Duodenal mucosa (tissue), 2 donors: Measurements from ENCODE around the gene CCDC87.

Source experiments
- H3K27ac ChIP-seq: one replicate; pipeline ENCODE4 v1.7.0; 2013; ENCODE audit warnings: low read depth, low read length
- H3K27me3 ChIP-seq, 2 donors: one replicate each; pipeline ENCODE4 v1.7.0; 2013; ENCODE audit warnings: low read length in 2 of 2, control low read depth in 1 of 2; ENCODE audit not compliant: insufficient read depth in 2 of 2, control insufficient read depth in 1 of 2
- H3K36me3 ChIP-seq, 2 donors: one replicate each; pipeline ENCODE4 v1.7.0; 2013; ENCODE audit warnings: low read length in 2 of 2, control low read depth in 1 of 2; ENCODE audit not compliant: insufficient read depth in 2 of 2, control insufficient read depth in 1 of 2
- H3K4me1 ChIP-seq, 2 donors: one replicate each; pipeline ENCODE4 v1.7.0; 2013; ENCODE audit warnings: low read length in 2 of 2, control low read depth in 1 of 2; ENCODE audit not compliant: insufficient read depth in 2 of 2, control insufficient read depth in 1 of 2
- H3K4me3 ChIP-seq, 2 donors: one replicate each; pipeline ENCODE4 v1.7.0; 2013; ENCODE audit warnings: low read length in 2 of 2, low read depth in 1 of 2
- H3K9ac ChIP-seq, 2 donors: one replicate each; pipeline ENCODE4 v1.7.0; 2013; ENCODE audit warnings: low read length in 2 of 2, low read depth in 1 of 2
- H3K9me3 ChIP-seq, 2 donors: one replicate each; pipeline ENCODE4 v1.7.0; 2013; ENCODE audit warnings: low read length in 2 of 2, control low read depth in 1 of 2; ENCODE audit not compliant: control insufficient read depth in 1 of 2

CCDC87 gene

DNA sequence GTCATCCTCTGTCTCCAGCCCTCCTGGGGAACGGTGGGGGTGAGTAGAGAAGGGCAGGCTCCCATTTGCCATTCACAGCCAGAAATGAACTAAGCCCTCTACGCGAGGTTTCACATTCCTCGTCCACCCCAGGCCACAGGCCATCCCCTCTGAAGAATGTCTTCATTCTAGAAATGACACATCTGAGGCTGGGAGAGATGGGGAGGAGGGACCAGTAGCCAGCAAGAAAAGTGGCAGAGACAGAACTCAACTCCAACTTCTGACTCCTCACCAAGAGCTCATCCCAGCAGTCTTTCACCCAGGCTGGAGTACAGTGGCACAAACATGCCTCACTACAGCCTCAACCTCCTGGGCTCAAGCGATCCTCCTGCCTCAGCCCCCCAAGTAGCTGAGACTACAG lies 27.9 kb downstream of the CCDC87 start:
- peaks cover 3 to 4% of the 10 kb centered on the region in 2 donors for H3K4me1 ChIP-seq

DNA sequence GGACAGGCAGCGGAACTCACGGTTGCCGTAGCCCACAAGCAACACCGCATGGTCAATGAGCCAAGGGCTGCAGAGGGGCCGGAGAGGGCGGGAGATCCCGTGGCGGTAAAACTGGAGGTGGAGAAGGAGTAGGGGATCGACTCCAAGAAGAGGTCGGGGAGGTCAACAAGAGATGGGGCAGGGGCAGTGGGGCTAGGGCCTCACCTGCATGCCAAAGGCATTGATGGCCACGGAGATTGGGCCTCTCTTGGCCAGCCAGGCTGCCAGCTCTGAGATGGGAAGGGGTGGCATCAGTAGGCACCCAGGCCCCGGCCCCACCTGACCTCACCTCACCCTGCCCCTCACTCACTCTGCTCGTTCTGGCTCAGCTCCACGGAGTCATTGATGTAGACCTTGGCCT lies 28.3 kb downstream of the CCDC87 start:
- H3K9me3 ChIP-seq = no peaks in the 10 kb centered on the region
- no peaks in the 10 kb centered on the region for H3K36me3 ChIP-seq
- H3K4me3 ChIP-seq = no peak overlapping the region
- H3K27ac ChIP-seq = no peak overlapping the region
- peaks cover 7 to 11% of the 10 kb centered on the region in 2 donors for H3K27me3 ChIP-seq
- H3K4me1 ChIP-seq = peaks cover 3 to 4% of the 10 kb centered on the region in 2 donors
- H3K9ac ChIP-seq = no peak overlapping the region

More for the DNA sequence above, 27.9 kb downstream of the CCDC87 start:
- peaks cover 7 to 11% of the 10 kb centered on the region in 2 donors for H3K27me3 ChIP-seq
- no peak overlapping the region for H3K4me3 ChIP-seq
- no peaks in the 10 kb centered on the region for H3K9me3 ChIP-seq
- no peak overlapping the region for H3K9ac ChIP-seq
- no peak overlapping the region for H3K27ac ChIP-seq
- no peaks in the 10 kb centered on the region for H3K36me3 ChIP-seq

DNA sequence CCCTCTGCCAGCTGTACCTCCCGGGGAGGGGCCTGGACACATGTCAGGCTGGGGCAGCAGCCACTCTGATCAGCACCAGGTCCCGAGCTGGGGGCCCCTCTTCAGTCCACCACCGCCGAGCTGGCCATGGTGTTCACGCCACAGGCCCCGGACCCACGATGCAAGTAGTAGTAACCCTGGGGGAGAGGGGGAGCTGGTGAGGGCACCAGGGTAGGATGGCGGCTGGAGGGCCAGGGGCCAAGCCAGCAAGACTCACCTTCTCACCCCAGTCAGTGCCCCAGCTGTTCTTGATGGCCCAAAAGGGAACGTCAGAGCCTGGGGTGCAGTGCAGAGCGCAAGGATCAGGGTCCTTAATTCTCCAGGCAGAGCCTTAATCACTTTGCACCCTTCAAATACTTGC lies 29.0 kb downstream of the CCDC87 start:
- Histone ChIP-seq H3K9ac (no peak overlapping the region), H3K27ac (no peak overlapping the region), H3K27me3 (peaks cover 9 to 13% of the 10 kb centered on the region in 2 donors), H3K4me3 (no peak overlapping the region), H3K9me3 (no peaks in the 10 kb centered on the region), H3K36me3 (no peaks in the 10 kb centered on the region), H3K4me1 (peaks cover 3 to 7% of the 10 kb centered on the region in 2 donors)

DNA sequence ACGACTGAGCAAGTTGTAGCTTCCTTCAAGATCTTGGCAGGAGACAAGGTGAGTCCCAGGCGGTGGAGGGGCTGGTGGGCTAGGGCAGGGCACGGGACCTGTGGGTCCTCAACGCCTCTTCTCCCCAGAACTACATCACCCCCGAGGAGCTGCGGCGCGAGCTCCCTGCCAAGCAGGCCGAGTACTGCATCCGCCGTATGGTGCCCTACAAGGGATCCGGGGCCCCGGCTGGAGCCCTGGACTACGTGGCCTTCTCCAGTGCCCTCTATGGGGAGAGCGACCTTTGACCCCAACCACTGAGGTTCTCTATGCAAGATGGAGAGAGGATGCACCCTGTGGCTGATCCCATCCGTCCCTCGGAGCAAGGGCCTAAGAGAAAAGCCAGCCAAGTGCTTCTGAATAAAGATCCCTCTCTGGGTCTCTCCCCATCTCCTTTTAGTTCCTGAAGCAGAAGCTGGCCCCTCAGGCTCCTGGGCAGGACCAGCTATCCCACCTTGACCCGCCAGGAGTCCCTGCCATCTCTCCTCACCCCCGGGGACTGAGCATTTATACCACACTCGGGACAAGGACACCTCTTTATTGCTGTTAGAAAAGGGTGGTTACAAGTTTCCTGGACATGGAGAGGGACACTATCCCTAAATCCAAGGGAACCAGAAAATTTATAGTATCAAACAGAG lies 29.8 kb downstream of the CCDC87 start:
- H3K36me3 ChIP-seq = no peaks in the 10 kb centered on the region
- no peak overlapping the region for H3K9ac ChIP-seq
- no peak overlapping the region for H3K4me3 ChIP-seq
- no peaks in the 10 kb centered on the region for H3K9me3 ChIP-seq
- H3K27ac ChIP-seq = no peak overlapping the region
- H3K27me3 ChIP-seq = peaks cover 13 to 15% of the 10 kb centered on the region in 2 donors
- H3K4me1 ChIP-seq = peaks cover 0 to 4% of the 10 kb centered on the region in 2 donors

DNA sequence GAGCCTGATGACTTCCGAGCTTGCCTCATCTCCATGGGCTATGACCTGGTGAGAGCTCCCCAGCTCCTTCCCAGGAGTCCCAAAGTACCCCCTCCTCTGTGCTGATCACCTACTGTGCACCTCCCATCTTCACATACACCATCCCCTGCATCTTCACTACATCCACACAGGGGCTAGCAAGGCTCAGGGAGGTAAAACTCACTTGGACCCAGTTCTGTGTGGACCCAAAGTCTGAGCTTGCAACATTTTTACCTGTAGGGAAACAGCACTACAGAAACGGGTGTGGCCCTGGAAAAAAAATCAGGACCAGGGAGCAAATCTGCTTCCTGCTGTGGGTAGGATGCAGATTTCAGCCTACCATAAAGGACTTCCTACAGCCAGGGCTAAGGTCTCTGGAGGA lies 30.6 kb downstream of the CCDC87 start:
- Histone ChIP-seq H3K9ac (no peak overlapping the region), H3K27me3 (peaks cover 8 to 11% of the 10 kb centered on the region in 2 donors), H3K36me3 (no peaks in the 10 kb centered on the region), H3K27ac (no peak overlapping the region), H3K9me3 (no peaks in the 10 kb centered on the region), H3K4me1 (peaks cover 0 to 4% of the 10 kb centered on the region in 2 donors), H3K4me3 (no peak overlapping the region)

DNA sequence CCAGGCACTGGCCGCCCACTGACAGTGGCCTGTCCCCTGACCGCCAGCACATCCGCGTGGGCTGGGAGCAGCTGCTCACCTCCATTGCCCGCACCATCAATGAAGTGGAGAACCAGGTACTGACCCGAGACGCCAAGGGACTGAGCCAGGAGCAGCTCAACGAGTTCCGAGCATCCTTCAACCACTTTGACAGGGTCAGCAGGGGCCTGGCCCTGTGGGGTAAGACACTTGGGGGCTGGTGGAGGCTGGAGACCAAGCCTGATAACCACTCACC lies 31.0 kb downstream of the CCDC87 start:
- Histone ChIP-seq H3K9me3 (no peaks in the 10 kb centered on the region), H3K36me3 (no peaks in the 10 kb centered on the region), H3K4me3 (no peak overlapping the region), H3K9ac (no peak overlapping the region), H3K4me1 (peaks cover 0 to 4% of the 10 kb centered on the region in 2 donors), H3K27ac (no peak overlapping the region), H3K27me3 (peaks cover 4 to 11% of the 10 kb centered on the region in 2 donors)

DNA sequence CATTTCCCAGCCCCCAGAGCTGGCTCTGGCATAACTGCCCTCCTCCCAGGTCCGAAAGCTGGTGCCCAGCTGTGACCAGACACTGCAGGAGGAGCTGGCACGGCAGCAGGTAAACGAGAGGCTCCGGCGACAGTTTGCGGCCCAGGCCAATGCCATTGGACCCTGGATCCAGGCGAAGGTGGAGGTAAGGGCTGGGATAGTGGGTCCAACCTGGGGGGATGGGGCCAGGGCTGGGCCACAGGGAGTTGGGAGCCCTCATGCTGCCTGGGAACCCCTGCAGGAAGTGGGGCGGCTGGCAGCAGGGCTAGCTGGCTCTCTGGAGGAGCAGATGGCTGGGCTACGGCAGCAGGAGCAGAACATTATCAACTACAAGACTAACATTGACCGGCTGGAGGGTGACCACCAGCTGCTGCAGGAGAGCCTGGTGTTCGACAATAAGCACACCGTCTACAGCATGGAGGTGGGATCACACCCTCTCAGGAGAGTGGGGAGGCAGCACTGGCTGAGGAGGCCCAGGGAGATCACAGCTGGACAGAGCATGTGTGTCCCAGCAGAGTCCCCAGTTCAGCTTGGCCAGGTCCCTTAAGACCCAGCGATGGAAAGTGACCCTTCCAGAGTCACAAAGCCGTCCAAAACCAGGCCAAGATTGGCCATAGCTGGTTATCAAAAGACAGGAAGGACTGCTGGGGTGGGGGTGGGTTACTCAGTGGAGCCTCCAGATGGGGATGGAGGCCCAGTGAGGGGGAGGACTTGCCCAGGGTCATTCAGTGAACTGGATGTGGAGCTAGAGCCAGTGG lies 31.5 kb downstream of the CCDC87 start:
- no peaks in the 10 kb centered on the region for H3K9me3 ChIP-seq
- no peak overlapping the region for H3K4me3 ChIP-seq
- no peak overlapping the region for H3K27ac ChIP-seq
- H3K36me3 ChIP-seq = no peaks in the 10 kb centered on the region
- H3K9ac ChIP-seq = no peak overlapping the region
- H3K4me1 ChIP-seq = peaks cover 0 to 4% of the 10 kb centered on the region in 2 donors
- peaks cover 3 to 11% of the 10 kb centered on the region in 2 donors for H3K27me3 ChIP-seq

DNA sequence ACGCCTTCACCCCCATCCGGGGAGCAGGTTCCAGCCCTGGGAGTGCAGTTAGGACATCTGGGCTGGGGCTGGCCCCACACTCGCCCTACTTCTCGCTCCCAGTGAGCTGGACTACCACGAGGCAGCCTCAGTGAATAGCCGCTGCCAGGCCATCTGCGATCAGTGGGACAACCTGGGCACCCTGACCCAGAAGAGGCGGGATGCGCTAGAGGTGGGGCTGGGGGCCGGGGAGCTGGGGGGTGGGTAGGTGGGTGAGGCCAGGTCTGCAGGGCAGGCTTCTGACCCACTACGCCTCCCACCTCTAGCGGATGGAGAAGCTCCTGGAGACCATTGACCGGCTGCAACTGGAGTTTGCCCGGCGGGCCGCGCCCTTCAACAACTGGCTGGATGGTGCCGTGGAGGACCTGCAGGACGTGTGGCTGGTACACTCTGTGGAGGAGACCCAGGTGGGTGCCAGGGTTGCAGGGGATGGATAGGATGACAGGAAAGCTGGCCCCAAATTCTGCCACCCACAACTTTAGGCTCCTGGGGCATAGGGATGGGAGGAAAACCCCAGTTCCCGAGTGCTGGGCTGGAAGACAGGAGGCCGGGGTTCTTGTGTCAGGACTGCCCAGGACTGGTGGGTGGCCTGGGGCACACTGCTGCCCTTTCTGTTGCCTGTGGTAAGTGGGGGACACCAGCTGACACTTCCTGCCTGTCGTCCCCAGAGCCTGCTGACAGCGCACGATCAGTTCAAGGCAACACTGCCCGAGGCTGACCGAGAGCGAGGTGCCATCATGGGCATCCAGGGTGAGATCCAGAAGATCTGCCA lies 32.8 kb downstream of the CCDC87 start:
- peaks cover 0 to 4% of the 10 kb centered on the region in 2 donors for H3K4me1 ChIP-seq
- peaks cover 3 to 11% of the 10 kb centered on the region in 2 donors for H3K27me3 ChIP-seq
- H3K36me3 ChIP-seq = no peaks in the 10 kb centered on the region
- no peaks in the 10 kb centered on the region for H3K9me3 ChIP-seq
- H3K9ac ChIP-seq = no peak overlapping the region
- H3K4me3 ChIP-seq = no peak overlapping the region
- H3K27ac ChIP-seq = no peak overlapping the region

DNA sequence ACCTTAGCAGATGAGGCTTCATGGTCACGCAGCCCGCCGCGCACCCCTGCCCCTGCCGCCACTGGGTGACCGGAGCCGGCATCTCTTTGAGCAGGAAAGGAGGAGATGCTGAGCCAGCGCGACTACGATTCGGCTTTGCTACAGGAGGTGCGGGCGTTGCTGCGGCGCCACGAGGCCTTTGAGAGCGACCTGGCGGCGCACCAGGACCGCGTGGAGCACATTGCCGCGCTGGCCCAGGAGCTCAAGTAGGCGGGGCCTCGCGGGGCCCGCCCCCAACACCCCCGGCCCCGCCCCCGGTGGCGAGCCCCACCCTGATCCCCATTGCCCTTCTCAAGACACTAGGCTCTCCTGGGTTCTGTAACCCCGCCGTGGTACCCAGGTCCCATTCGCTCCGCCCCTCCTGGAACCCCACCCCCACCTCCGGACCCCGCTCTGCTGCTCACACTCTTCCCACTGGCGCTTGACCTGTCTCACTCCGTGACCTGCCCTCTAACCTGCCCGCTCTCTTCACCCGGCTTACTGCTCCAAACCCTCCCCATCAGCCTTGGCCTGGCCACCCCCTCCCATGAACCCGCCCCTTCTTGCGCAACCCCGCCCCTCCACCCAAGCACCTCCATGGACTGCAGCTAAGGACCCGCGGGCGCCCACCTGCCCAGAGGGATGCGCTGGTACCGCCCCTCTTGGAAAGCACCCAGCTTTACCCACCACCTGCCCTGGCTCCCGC lies 33.6 kb downstream of the CCDC87 start:
- H3K4me3 ChIP-seq = peak overlapping the region in 1 of 2 donors; percentile 8
- no peak overlapping the region for H3K9ac ChIP-seq
- no peaks in the 10 kb centered on the region for H3K9me3 ChIP-seq
- peaks cover 3 to 11% of the 10 kb centered on the region in 2 donors for H3K27me3 ChIP-seq
- H3K36me3 ChIP-seq = no peaks in the 10 kb centered on the region
- peaks cover 0 to 4% of the 10 kb centered on the region in 2 donors for H3K4me1 ChIP-seq
- H3K27ac ChIP-seq = no peak overlapping the region
